ENCODE data around the gene SLC7A9. TPM values are rescaled to one million over a fixed set of nuclear protein-coding genes. Genes with fewer than 3 reads are reported as not detected.

The SLC7A9 gene
- total RNA-seq, 1 donor from 2014 or later, result 0.33 TPM

GRCh38 chr19:32863841-32864240, 5.7 kb downstream of the SLC7A9 start:
- no peak for ATAC-seq (ENCODE audit: low read depth)
- Mint-ChIP-seq H3K4me3 (no peak overlapping the region), H3K9me3 (no peaks in the 10 kb centered on the region), H3K27ac (no peak overlapping the region), H3K4me1 (no peaks in the 10 kb centered on the region), H3K27me3 (no peaks in the 10 kb centered on the region), H3K36me3 (ENCODE audit: low read depth) (no peaks in the 10 kb centered on the region)
- POLR2A ChIA-PET, result no interaction called here
- intact Hi-C loops (cut with micrococcal nuclease), result no loop called here
- no peak for DNase-seq
- TF ChIP-seq CTCF (IDR thresholded peaks at IDR 0.05), result no peak
- CTCF ChIA-PET, result no interaction called here

GRCh38 chr19:32863301-32863700, 6.3 kb downstream of the SLC7A9 start:
- Mint-ChIP-seq H3K4me1 (no peaks in the 10 kb centered on the region), H3K27ac (no peak overlapping the region), H3K36me3 (ENCODE audit: low read depth) (no peaks in the 10 kb centered on the region), H3K4me3 (no peak overlapping the region), H3K9me3 (no peaks in the 10 kb centered on the region), H3K27me3 (no peaks in the 10 kb centered on the region)
- TF ChIP-seq CTCF (IDR thresholded peaks at IDR 0.05), result no peak
- DNase-seq (no peak), ATAC-seq (ENCODE audit: low read depth) (no peak)
- POLR2A ChIA-PET, result no interaction called here
- intact Hi-C loops (cut with micrococcal nuclease), result no loop called here
- CTCF ChIA-PET, result no interaction called here

- no peaks in the 10 kb centered on the region for H3K27me3 Mint-ChIP-seq
- no peak for TF ChIP-seq CTCF (IDR thresholded peaks at IDR 0.05)
- ATAC-seq (ENCODE audit: low read depth), result no peak
- H3K4me3 Mint-ChIP-seq, result no peak overlapping the region
- no peaks in the 10 kb centered on the region for H3K36me3 Mint-ChIP-seq (ENCODE audit: low read depth)
- no peaks in the 10 kb centered on the region for H3K4me1 Mint-ChIP-seq
- no peaks in the 10 kb centered on the region for H3K9me3 Mint-ChIP-seq
- ChIA-PET POLR2A (no interaction called here), CTCF (no interaction called here)
- DNase-seq, result no peak
- H3K27ac Mint-ChIP-seq, result no peak overlapping the region
- intact Hi-C loops (cut with micrococcal nuclease), result no loop called here
Observed at GRCh38 chr19:32862741-32863140, 6.8 kb downstream of the SLC7A9 start.

- TF ChIP-seq CTCF (IDR thresholded peaks at IDR 0.05), result no peak
- ATAC-seq (ENCODE audit: low read depth) (no peak), DNase-seq (no peak)
- Mint-ChIP-seq H3K4me1 (no peaks in the 10 kb centered on the region), H3K4me3 (no peak overlapping the region), H3K27me3 (no peaks in the 10 kb centered on the region), H3K9me3 (no peaks in the 10 kb centered on the region), H3K36me3 (ENCODE audit: low read depth) (no peaks in the 10 kb centered on the region), H3K27ac (no peak overlapping the region)
- intact Hi-C loops (cut with micrococcal nuclease), result no loop called here
- ChIA-PET CTCF (no interaction called here), POLR2A (no interaction called here)
Observed at GRCh38 chr19:32862173-32862572, 7.4 kb downstream of the SLC7A9 start.

- H3K27ac Mint-ChIP-seq, result no peak overlapping the region
- ATAC-seq (ENCODE audit: low read depth) (no peak), DNase-seq (no peak)
- H3K36me3 Mint-ChIP-seq (ENCODE audit: low read depth), result no peaks in the 10 kb centered on the region
- H3K4me3 Mint-ChIP-seq, result no peak overlapping the region
- H3K27me3 Mint-ChIP-seq, result no peaks in the 10 kb centered on the region
- no peak for TF ChIP-seq CTCF (IDR thresholded peaks at IDR 0.05)
- CTCF ChIA-PET, result no interaction called here
- POLR2A ChIA-PET, result no interaction called here
- H3K9me3 Mint-ChIP-seq, result no peaks in the 10 kb centered on the region
- intact Hi-C loops (cut with micrococcal nuclease), result no loop called here
- no peaks in the 10 kb centered on the region for H3K4me1 Mint-ChIP-seq
Observed at GRCh38 chr19:32861596-32861995, 8.0 kb downstream of the SLC7A9 start.

Data from activated B cell treated with CpG ODN at 0.5 μM for 24 hours (primary cell).